Measurements from ENCODE around the gene YPEL1. TPM values are rescaled to one million over a fixed set of nuclear protein-coding genes. Genes with fewer than 3 reads are reported as not detected.

The YPEL1 gene
- total RNA-seq, 1 experiment from 2014 or later, result 3.1 TPM

GRCh38 chr22:21652010-21652546, 83.5 kb downstream of the YPEL1 start (continued):
- TF ChIP-seq ZNF274 (IDR thresholded peaks at IDR 0.05; ENCODE audit: low read depth, low read length), result no peak

- Histone ChIP-seq H3K4me2 (ENCODE audit: low read length) (peak overlapping the region; percentile 92), H4K20me1 (ENCODE audit: insufficient read depth) (peaks cover under 1% of the 10 kb centered on the region; the same call in 1 of the 2 replicates), H3K9ac (ENCODE audit: low read length) (peak overlapping the region; percentile 83), H3K4me1 (ENCODE audit: control insufficient read depth in 1 of 2, insufficient read depth in 2 of 2, low read length in 2 of 2) (peaks cover 7 to 18% of the 10 kb centered on the region in 2 experiments), H3K9me3 (ENCODE audit: control insufficient read depth in 1 of 2, insufficient read depth in 1 of 2, low read depth in 1 of 2, low read length in 2 of 2) (no peaks in the 10 kb centered on the region), H3K4me3 (replicated peaks in 1 of 2; ENCODE audit: low read depth in 1 of 2, low read length in 2 of 2) (peak overlapping the region; percentile 67 to 83), H2AFZ (ENCODE audit: low read depth, low read length, poor library complexity, severe bottlenecking) (peak overlapping the region; percentile 97), H3K27ac (ENCODE audit: low read depth, low read length) (peak overlapping the region; percentile 73), H3K9me2 (ENCODE audit: insufficient read depth) (no peaks in the 10 kb centered on the region), H3K79me2 (ENCODE audit: insufficient read depth, low read length) (peaks cover 8% of the 10 kb centered on the region; the same call in 1 of the 2 replicates), H3K36me3 (ENCODE audit: control insufficient read depth in 1 of 2, insufficient read depth in 2 of 2, low read length in 2 of 2) (peaks cover 3 to 9% of the 10 kb centered on the region in 2 experiments; a peak in 3 of 4 replicates), H3K27me3 (ENCODE audit: insufficient read depth, low read length) (no peaks in the 10 kb centered on the region)
- peak; percentile 37 for ATAC-seq
- ChIA-PET CTCF (interaction anchor here (1.8 kb wide), 1 partner anchor 9 kb away, joined by 7 read pairs; no protein-coding TSS in a partner anchor), RAD21 (ENCODE audit: low non-redundant PET in 1 of 2, low total read pairs in 2 of 2, uncharacterized antibody in 2 of 2, unreplicated experiment in 2 of 2) (no interaction called here), POLR2A (interaction anchor here (0.8 to 1.4 kb wide), 3 partner anchors 9 to 14 kb away, joined by 3 to 4 read pairs (median 4); partner anchors contain the start of genes PPIL2 and SDF2L1)
- TSS peak; percentile 81 for BruUV-seq (replicated peaks)
- no peak for DNase-seq (ENCODE audit: low read depth, low spot score)
- intact Hi-C loops (cut with micrococcal nuclease), result loop anchor here (5.0 kb wide), 1 partner anchor 216 kb away; the partner anchor contains the start of gene MAPK1
- TF ChIP-seq POLR2A (IDR thresholded peaks at IDR 0.05; ENCODE audit: borderline replicate concordance, extremely low read depth, insufficient read depth, insufficient read length), result no peak
- TF ChIP-seq FOSL1 (IDR thresholded peaks at IDR 0.05; ENCODE audit: low read depth), result no peak
- TF ChIP-seq ATF3 (IDR thresholded peaks at IDR 0.05), result no peak
- TF ChIP-seq ZNF274 (IDR thresholded peaks at IDR 0.05; ENCODE audit: low read depth, low read length), result no peak
- TF ChIP-seq SRF (IDR thresholded peaks at IDR 0.05; ENCODE audit: low read depth), result no peak
- TF ChIP-seq CBX3 (IDR thresholded peaks at IDR 0.05; ENCODE audit: low read depth), result no peak
- no peak for TF ChIP-seq ELF1 (IDR thresholded peaks at IDR 0.05; ENCODE audit: borderline replicate concordance, low read depth)
- TF ChIP-seq ZBTB33 (IDR thresholded peaks at IDR 0.05; ENCODE audit: extremely low read depth, insufficient replicate concordance, low read length), result no peak
- no peak for TF ChIP-seq MAX (IDR thresholded peaks at IDR 0.05)
- TF ChIP-seq CTCF (IDR thresholded peaks at IDR 0.05 in 2 of 3, conservative IDR thresholded peaks at IDR 0.05 in 1 of 3; ENCODE audit: borderline replicate concordance in 1 of 3, insufficient read depth in 1 of 3, low read depth in 2 of 3, low read length in 2 of 3), result no peak
- no peak for TF ChIP-seq POLR2AphosphoS5 (IDR thresholded peaks at IDR 0.05; ENCODE audit: low read depth, low read length)
- no peak for TF ChIP-seq YY1 (IDR thresholded peaks at IDR 0.05; ENCODE audit: extremely low read depth, insufficient replicate concordance, low read depth, low read length)
- TF ChIP-seq REST (IDR thresholded peaks at IDR 0.05; ENCODE audit: low read depth), result no peak
- no peak for TF ChIP-seq EGR1 (IDR thresholded peaks at IDR 0.05; ENCODE audit: low read depth)
- TF ChIP-seq ZFX (IDR thresholded peaks at IDR 0.05), result no peak
- no peak for TF ChIP-seq RAD21 (IDR thresholded peaks at IDR 0.05; ENCODE audit: low read depth)
- TF ChIP-seq SP1 (IDR thresholded peaks at IDR 0.05; ENCODE audit: low read depth), result no peak
Observed at GRCh38 chr22:21651521-21652009, 84.0 kb downstream of the YPEL1 start.
